H1 (cell line): ENCODE results near the gene EXOSC7. TPM values are rescaled to one million over a fixed set of nuclear protein-coding genes. Genes with fewer than 3 reads are reported as not detected.

Source experiments
- CTCF ChIA-PET: fragments of 300-600 bp; sonication (Branson Sonifier 250); formaldehyde crosslinking; loops from one replicate; lab custom pipeline; 2021; ENCODE audit not compliant: partially characterized antibody; lab: Charles Lee
- POLR2A ChIA-PET: fragments of 300-600 bp; sonication (Branson Sonifier 250); formaldehyde crosslinking; loops from one replicate; lab custom pipeline; 2021; ENCODE audit warnings: inconsistent platforms; ENCODE audit not compliant: partially characterized antibody; lab: Charles Lee
- DNase-seq, 2 experiments: peaks; one replicate each; pipeline versions ENCODE4 v3.0.0 to v3.0.0-alpha.2; 2010 to 2022; ENCODE audit warnings: low spot score in 2 of 2, low read depth in 1 of 2, mixed read lengths in 1 of 2
- FAIRE-seq: peaks from 2 replicates; lab custom pipeline; 2011; peaks lifted over from hg19 to GRCh38; lab: Jason Lieb, UNC
- H2AFZ ChIP-seq: 2 replicates; pipeline ENCODE4 v1.8.1; 2012; ENCODE audit warnings: low read length, inconsistent platforms
- H2AK5ac ChIP-seq: 2 replicates; pipeline ENCODE4 v1.6.1; 2013; ENCODE audit warnings: low read depth, low read length
- H2BK120ac ChIP-seq: replicated peaks from 2 replicates; pipeline ENCODE3; 2013; ENCODE audit warnings: low read depth, low read length, inconsistent platforms
- H2BK12ac ChIP-seq: 2 replicates; pipeline ENCODE4 v1.6.1; 2013; ENCODE audit warnings: low read depth, low read length
- H2BK15ac ChIP-seq: 2 replicates; pipeline ENCODE4 v1.6.1; 2013; ENCODE audit warnings: low read length
- H2BK20ac ChIP-seq: 2 replicates; pipeline ENCODE4 v1.6.1; 2013; ENCODE audit warnings: low read length
- H2BK5ac ChIP-seq: 2 replicates; pipeline ENCODE4 v1.6.1; 2013; ENCODE audit warnings: low read depth, low read length
- H3K14ac ChIP-seq: 2 replicates; pipeline ENCODE4 v1.6.1; 2013; ENCODE audit warnings: inconsistent platforms; ENCODE audit not compliant: insufficient read length
- H3K18ac ChIP-seq: 2 replicates; pipeline ENCODE4 v1.6.1; 2013; ENCODE audit warnings: low read length; ENCODE audit errors: extremely low read depth
- H3K23ac ChIP-seq: 2 replicates; pipeline ENCODE4 v1.6.1; 2013; ENCODE audit warnings: inconsistent platforms; ENCODE audit not compliant: insufficient read length
- H3K23me2 ChIP-seq: 2 replicates; pipeline ENCODE4 v1.6.1; 2013; ENCODE audit warnings: low read depth, low read length
- H3K27ac ChIP-seq: 2 replicates; pipeline ENCODE4 v1.6.1; 2011; ENCODE audit warnings: low read depth, low read length, inconsistent platforms
- H3K27me3 ChIP-seq, 4 experiments: replicated peaks in 1 of 4; 1 replicate in 1 of 4; 2 replicates in 3 of 4; pipeline versions ENCODE4 v1.6.1 to v1.8.1; 2011 to 2013; ENCODE audit warnings: low read length in 3 of 4, mild to moderate bottlenecking in 3 of 4, inconsistent platforms in 2 of 4, mixed read lengths in 2 of 4, moderate library complexity in 1 of 4; ENCODE audit not compliant: control insufficient read depth in 3 of 4, insufficient read depth in 3 of 4; ENCODE audit errors: extremely low read depth in 1 of 4
- H3K36me3 ChIP-seq, 4 experiments: 2 replicates each; pipeline versions ENCODE4 v1.6.1 to v1.8.1; 2011 to 2013; ENCODE audit warnings: mild to moderate bottlenecking in 4 of 4, low read length in 3 of 4, moderate library complexity in 2 of 4, control low read depth in 1 of 4, inconsistent platforms in 1 of 4; ENCODE audit not compliant: insufficient read depth in 4 of 4, control insufficient read depth in 2 of 4
- H3K4ac ChIP-seq: replicated peaks from 2 replicates; pipeline ENCODE3; 2013; ENCODE audit warnings: low read length, low read depth, mixed read lengths, inconsistent platforms; ENCODE audit not compliant: insufficient read length
- H3K4me1 ChIP-seq, 4 experiments: replicated peaks in 1 of 4; 1 replicate in 1 of 4; 2 replicates in 3 of 4; pipeline versions ENCODE4 v1.6.1 to v1.8.1; 2011 to 2013; ENCODE audit warnings: low read length in 3 of 4, inconsistent platforms in 2 of 4, mixed read lengths in 1 of 4; ENCODE audit not compliant: insufficient read depth in 4 of 4, control insufficient read depth in 3 of 4
- H3K4me2 ChIP-seq, 2 experiments: 2 replicates each; pipeline versions ENCODE4 v1.6.1 to v1.8.1; 2011 to 2013; ENCODE audit warnings: low read depth in 2 of 2, low read length in 2 of 2, control low read depth in 1 of 2, inconsistent platforms in 1 of 2, mild to moderate bottlenecking in 1 of 2; ENCODE audit not compliant: insufficient read depth in 1 of 2
- H3K4me3 ChIP-seq, 4 experiments: fragments of 200-600, 300-600 bp in 1 of 4; sonication (generic), shearing (Covaris generic), sonication (Bioruptor Twin) in 1 of 4; 2 replicates each; pipeline versions ENCODE4 v1.5.1 to v1.8.1; 2011 to 2016; ENCODE audit warnings: low read length in 4 of 4, low read depth in 3 of 4, control low read depth in 2 of 4, inconsistent platforms in 2 of 4, mild to moderate bottlenecking in 2 of 4, mixed read lengths in 1 of 4, moderate library complexity in 1 of 4; ENCODE audit not compliant: insufficient read depth in 2 of 4; ENCODE audit errors: extremely low read depth in 1 of 4
- H3K56ac ChIP-seq: replicated peaks from 2 replicates; pipeline ENCODE3; 2013; ENCODE audit warnings: low read depth, mild to moderate bottlenecking, mixed read lengths, low read length, inconsistent platforms; ENCODE audit not compliant: insufficient read length
- H3K79me1 ChIP-seq: 2 replicates; pipeline ENCODE4 v1.6.1; 2013; ENCODE audit warnings: low read depth, low read length, control low read depth
- H3K79me2 ChIP-seq, 2 experiments: 2 replicates each; pipeline versions ENCODE4 v1.6.1 to v1.8.1; 2012 to 2013; ENCODE audit warnings: low read length in 2 of 2, mild to moderate bottlenecking in 2 of 2, inconsistent platforms in 1 of 2; ENCODE audit not compliant: insufficient read depth in 2 of 2, control insufficient read depth in 1 of 2
- H3K9ac ChIP-seq, 4 experiments: replicated peaks in 1 of 4; 1 replicate in 1 of 4; 2 replicates in 3 of 4; pipeline versions ENCODE4 v1.6.1 to v1.8.1; 2011 to 2013; ENCODE audit warnings: low read depth in 3 of 4, low read length in 3 of 4, control low read depth in 2 of 4, mild to moderate bottlenecking in 2 of 4, moderate library complexity in 2 of 4, inconsistent platforms in 1 of 4; ENCODE audit errors: extremely low read depth in 1 of 4
- H3K9me3 ChIP-seq, 2 experiments: 2 replicates each; pipeline versions ENCODE4 v1.6.1 to v1.8.1; 2012 to 2013; ENCODE audit warnings: mild to moderate bottlenecking in 2 of 2, moderate library complexity in 2 of 2, control low read depth in 1 of 2, inconsistent platforms in 1 of 2, low read depth in 1 of 2, low read length in 1 of 2, mixed read lengths in 1 of 2; ENCODE audit not compliant: insufficient read depth in 2 of 2
- H4K20me1 ChIP-seq, 2 experiments: replicated peaks in 1 of 2; 2 replicates each; pipeline versions ENCODE3 to v1.8.1; 2011 to 2013; ENCODE audit warnings: inconsistent platforms in 2 of 2, low read length in 2 of 2, mild to moderate bottlenecking in 1 of 2; ENCODE audit not compliant: insufficient read depth in 2 of 2, control insufficient read depth in 1 of 2
- H4K5ac ChIP-seq: 2 replicates; pipeline ENCODE4 v1.6.1; 2013; ENCODE audit warnings: low read length, low read depth, mixed read lengths, inconsistent platforms; ENCODE audit not compliant: insufficient read length
- H4K8ac ChIP-seq: 2 replicates; pipeline ENCODE4 v1.8.0; 2013; ENCODE audit warnings: mild to moderate bottlenecking, moderate library complexity, low read length, inconsistent platforms; ENCODE audit not compliant: insufficient read depth; ENCODE audit errors: extremely low read depth
- H4K91ac ChIP-seq: replicated peaks from 2 replicates; pipeline ENCODE3; 2013; ENCODE audit warnings: low read length, mixed read lengths, inconsistent platforms; ENCODE audit not compliant: insufficient read length
- BCL11A ChIP-seq, 2 experiments: IDR thresholded peaks; one replicate each; pipeline ENCODE4 v1.6.1; 2011; ENCODE audit warnings: low read depth in 2 of 2, low read length in 2 of 2, mild to moderate bottlenecking in 2 of 2
- CHD2 ChIP-seq: IDR thresholded peaks from 2 replicates; pipeline ENCODE4 v1.6.1; 2012; ENCODE audit warnings: low read length, improper control_type of control experiment
- CREB1 ChIP-seq: IDR thresholded peaks from 2 replicates; pipeline ENCODE4 v1.6.1; 2012; ENCODE audit warnings: inconsistent platforms
- HDAC2 ChIP-seq, 2 experiments: fragments of 300-600 bp in 1 of 2; sonication (generic) in 1 of 2; IDR thresholded peaks; 2 replicates each; pipeline ENCODE4 v1.6.1; 2011 to 2012; ENCODE audit warnings: low read depth in 2 of 2, low read length in 2 of 2, mild to moderate bottlenecking in 2 of 2, moderate library complexity in 2 of 2, borderline replicate concordance in 1 of 2, inconsistent platforms in 1 of 2
- HDAC6 ChIP-seq: IDR thresholded peaks from one replicate; pipeline ENCODE4 v1.7.1; 2012; ENCODE audit warnings: low read depth, mild to moderate bottlenecking, inconsistent platforms, low read length, moderate library complexity
- NANOG ChIP-seq: IDR thresholded peaks from 2 replicates; pipeline ENCODE4 v1.6.1; 2011; ENCODE audit warnings: low read length, low read depth, mild to moderate bottlenecking, inconsistent platforms; ENCODE audit not compliant: insufficient read depth, poor library complexity, severe bottlenecking
- NRF1 ChIP-seq: IDR thresholded peaks from 2 replicates; pipeline ENCODE4 v1.6.1; 2011; ENCODE audit warnings: mild to moderate bottlenecking, low read depth, low read length, improper control_type of control experiment
- PHF8 ChIP-seq: fragments of 200-600 bp; sonication (generic); conservative IDR thresholded peaks from 2 replicates; pipeline ENCODE4 v1.7.1; 2012; ENCODE audit warnings: low read depth, mild to moderate bottlenecking, inconsistent platforms, low read length, moderate library complexity
- RNF2 ChIP-seq: fragments of 200-900, 300-1000 bp; sonication (generic); IDR thresholded peaks from 2 replicates; pipeline ENCODE4 v1.7.1; 2016; ENCODE audit warnings: borderline replicate concordance, low read depth, mild to moderate bottlenecking, antibody characterized with exemption, low read length; ENCODE audit not compliant: poor library complexity, severe bottlenecking; ENCODE audit errors: missing control alignments
- SIN3A ChIP-seq, 2 experiments: IDR thresholded peaks in 1 of 2; conservative IDR thresholded peaks in 1 of 2; 2 replicates each; pipeline ENCODE4 v1.6.1; 2011 to 2012; ENCODE audit warnings: low read length in 2 of 2, improper control_type of control experiment in 1 of 2, low read depth in 1 of 2, mild to moderate bottlenecking in 1 of 2
- SIX5 ChIP-seq: IDR thresholded peaks from 2 replicates; pipeline ENCODE4 v1.6.1; 2011; ENCODE audit warnings: mild to moderate bottlenecking, low read depth, low read length
- TEAD4 ChIP-seq: IDR thresholded peaks from 2 replicates; pipeline ENCODE4 v1.6.1; 2012; ENCODE audit warnings: low read depth, low read length, inconsistent platforms, mixed read lengths
- WGBS, 2 experiments: shearing (Covaris generic) in 1 of 2; methylation state at CpG; one replicate each; pipeline versions ENCODE4 v1.1.6 to v1.1.7; 2013 to 2015; ENCODE audit warnings: low lambda C conversion rate in 2 of 2, mixed read lengths in 2 of 2, inconsistent platforms in 1 of 2, low coverage in 1 of 2, missing lambda C conversion rate in 1 of 2; ENCODE audit not compliant: insufficient replicate concordance in 2 of 2, insufficient coverage in 1 of 2, insufficient read length in 1 of 2; ENCODE audit errors: extremely low coverage in 1 of 2, missing lambda C conversion rate in 1 of 2; 5-methylcytosine and 5-hydroxymethylcytosine counted together
- polyA plus RNA-seq, 7 experiments: library from polyadenylated mRNA; depleted of rRNA in 3 of 7; stranded (reverse) in 5 of 7; unstranded in 2 of 7; fragments of >200 nt in 5 of 7; fragments of 200-250 nt in 2 of 7; gene quantifications; 1 replicate in 5 of 7; 2 replicates in 1 of 7; 4 replicates in 1 of 7; pipeline versions ENCODE4 v1.2.1 to v1.2.3, GENCODE V29; 2011 to 2013; ENCODE audit warnings: missing spikeins in 2 of 7, mixed read lengths in 2 of 7
- total RNA-seq: library from RNA; stranded (reverse); fragmentation: NEBNext Ultra II Directional; extraction: Animal tissue kit (Norgen Biotek cat#: 25700); gene quantifications from 2 replicates; pipeline ENCODE4 v1.2.1, GENCODE V29; 2021
- TF ChIP-seq, protein P1 (sequence below): IDR thresholded peaks from 2 replicates; pipeline ENCODE4 v1.6.1; 2012; ENCODE audit warnings: inconsistent platforms

Gene EXOSC7
- total and polyA plus RNA-seq, 2 of the 8 experiments (the other 6 are each of a cell fraction or from before 2014, with no cell fraction given), result 92.7 to 94.5 TPM

- no peak overlapping the region for H2AK5ac ChIP-seq
- H2BK15ac ChIP-seq, result no peak overlapping the region
- H2AFZ ChIP-seq, result no peak overlapping the region
- no peaks in the 10 kb centered on the region for H3K23me2 ChIP-seq
- no peak overlapping the region for H3K9ac ChIP-seq
- no peak overlapping the region for H3K4me3 ChIP-seq
- DNase-seq (no peak), FAIRE-seq (no peak)
- no peak overlapping the region for H3K18ac ChIP-seq
- no peak overlapping the region for H4K5ac ChIP-seq
- H2BK12ac ChIP-seq, result no peak overlapping the region
- CTCF ChIA-PET, result interaction anchor here (0.9 to 3.1 kb wide), 4 partner anchors 8 to 181 kb away, joined by 3 to 15 read pairs (median 6); no protein-coding TSS in a partner anchor
- no peak overlapping the region for H3K4me2 ChIP-seq
- peaks cover 0 to 6% (median 3%) of the 10 kb centered on the region in 4 experiments; a peak in 3 of 7 replicates for H3K27me3 ChIP-seq
- no peak overlapping the region for H3K27ac ChIP-seq
- POLR2A ChIA-PET, result no interaction called here
- H3K23ac ChIP-seq, result no peak overlapping the region
- no peaks in the 10 kb centered on the region for H3K79me2 ChIP-seq
- H3K4ac ChIP-seq, result no peak overlapping the region
- H4K20me1 ChIP-seq, result peaks cover 0 to 2% of the 10 kb centered on the region in 2 experiments
- H3K4me1 ChIP-seq, result no peaks in the 10 kb centered on the region; a peak in 3 of 7 replicates
- H4K91ac ChIP-seq, result no peak overlapping the region
- H3K9me3 ChIP-seq, result no peaks in the 10 kb centered on the region
- H2BK5ac ChIP-seq, result no peak overlapping the region
- H3K36me3 ChIP-seq, result no peaks in the 10 kb centered on the region
- H3K79me1 ChIP-seq, result no peaks in the 10 kb centered on the region
- H4K8ac ChIP-seq, result no peak overlapping the region
- H3K14ac ChIP-seq, result no peak overlapping the region
- no peak overlapping the region for H3K56ac ChIP-seq
- WGBS, 2 experiments, result 87% methylated on average over 2 of the region's 2 CpGs; no CpG with 5 or more reads in 1 of the 2 experiments
- no peak overlapping the region for H2BK120ac ChIP-seq
- no peak overlapping the region for H2BK20ac ChIP-seq
- TF ChIP-seq SIX5 (no peak), SIN3A (conservative IDR thresholded peaks at IDR 0.05 in 1 of 2, IDR thresholded peaks at IDR 0.05 in 1 of 2; ENCODE audit: low read depth in 1 of 2, low read length in 2 of 2) (no peak), HDAC6 (no peak), CREB1 (no peak), PHF8 (no peak), NRF1 (no peak), TEAD4 (no peak), NANOG (no peak), BCL11A (IDR thresholded peaks at IDR 0.05; ENCODE audit: low read depth in 2 of 2, low read length in 2 of 2) (no peak), RNF2 (no peak), CHD2 (no peak), HDAC2 (IDR thresholded peaks at IDR 0.05; ENCODE audit: borderline replicate concordance in 1 of 2, low read depth in 2 of 2, low read length in 2 of 2) (no peak)
- TF ChIP-seq, protein P1, sequence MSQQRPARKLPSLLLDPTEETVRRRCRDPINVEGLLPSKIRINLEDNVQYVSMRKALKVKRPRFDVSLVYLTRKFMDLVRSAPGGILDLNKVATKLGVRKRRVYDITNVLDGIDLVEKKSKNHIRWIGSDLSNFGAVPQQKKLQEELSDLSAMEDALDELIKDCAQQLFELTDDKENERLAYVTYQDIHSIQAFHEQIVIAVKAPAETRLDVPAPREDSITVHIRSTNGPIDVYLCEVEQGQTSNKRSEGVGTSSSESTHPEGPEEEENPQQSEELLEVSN, result no peak
Observed at GRCh38 chr3:45029216-45029615, 53.2 kb downstream of the EXOSC7 start.
